Testis (tissue), 3 donors: ENCODE results near the gene SALL3. TPM values are rescaled to one million over a fixed set of nuclear protein-coding genes. Genes with fewer than 3 reads are reported as not detected.

ENCODE experiments used
- polyA plus RNA-seq: library from polyadenylated mRNA; stranded (reverse); fragments of 350-450 nt; fragmentation: Illumina TruSeq; extraction: RNeasy Lipid Tissue Mini Kit (QIAGEN cat#74804); gene quantifications from one replicate; pipeline ENCODE4 v1.2.3, GENCODE V29; 2014; ENCODE audit warnings: low read depth, low replicate concordance; ENCODE audit not compliant: insufficient read depth
- total RNA-seq, 2 donors: library from RNA; depleted of rRNA; stranded (reverse); fragments of >200 nt; gene quantifications; one replicate each; pipeline ENCODE4 v1.2.3, GENCODE V29; 2016

SALL3 gene
- total and polyA plus RNA-seq, 3 donors from 2014 or later, result 1.9 to 15.2 (median 8.3) TPM

Other genes starting within 250 kb of the SALL3 start
- 100 to 1,000 TPM in 1 of 2 donors, 10 to 100 TPM in 1; 78.2 to 113 TPM for gene ATP9B, start 89.6 kb downstream of the SALL3 start, total RNA-seq
- gene ATP9B, start 89.6 kb downstream of the SALL3 start, polyA plus RNA-seq, result 32.4 TPM